Progenitor cell of endocrine pancreas (in vitro differentiated cells): ENCODE measurements around the gene RASD2. TPM values are rescaled to one million over a fixed set of nuclear protein-coding genes. Genes with fewer than 3 reads are reported as not detected.
"Not testable (repeated sequence)": the region's sequence is repeated elsewhere in the genome, so short reads cannot be mapped to it uniquely, and the experiment has no call there.

Source experiments
- DNase-seq: peaks from one replicate; pipeline ENCODE4 v3.0.0; 2021; ENCODE audit warnings: low spot score; ENCODE audit not compliant: unreplicated experiment
- H3K27ac Mint-ChIP-seq: 2 replicates; pipeline ENCODE4 v1.8.0; 2021; ENCODE audit warnings: mild to moderate bottlenecking, moderate library complexity, mixed read lengths
- H3K27me3 Mint-ChIP-seq: 2 replicates; pipeline ENCODE4 v1.8.0; 2021; ENCODE audit warnings: mixed read lengths
- H3K36me3 Mint-ChIP-seq: 2 replicates; pipeline ENCODE4 v1.8.0; 2022; ENCODE audit warnings: mixed read lengths; ENCODE audit not compliant: insufficient read depth
- H3K4me1 Mint-ChIP-seq: 2 replicates; pipeline ENCODE4 v1.8.0; 2021; ENCODE audit warnings: low read depth, mixed read lengths
- H3K4me3 Mint-ChIP-seq: 2 replicates; pipeline ENCODE4 v1.8.0; 2021; ENCODE audit warnings: low read depth, mild to moderate bottlenecking, moderate library complexity, mixed read lengths
- H3K9me3 Mint-ChIP-seq: 2 replicates; pipeline ENCODE4 v1.8.0; 2021; ENCODE audit warnings: low read depth, mixed read lengths
- total RNA-seq: library from RNA; stranded (reverse); gene quantifications from 2 replicates; pipeline ENCODE4 v1.2.1, GENCODE V29; 2021
- TF ChIP-seq, protein P1 (sequence below): fragments of 200-600 bp; sonication (generic); IDR thresholded peaks from one replicate; pipeline ENCODE4 v1.5.0; 2021; ENCODE audit warnings: antibody characterized with exemption, mild to moderate bottlenecking; ENCODE audit not compliant: unreplicated experiment

RASD2 gene
- total RNA-seq, 1 donor from 2014 or later = 0.07 TPM

DNA sequence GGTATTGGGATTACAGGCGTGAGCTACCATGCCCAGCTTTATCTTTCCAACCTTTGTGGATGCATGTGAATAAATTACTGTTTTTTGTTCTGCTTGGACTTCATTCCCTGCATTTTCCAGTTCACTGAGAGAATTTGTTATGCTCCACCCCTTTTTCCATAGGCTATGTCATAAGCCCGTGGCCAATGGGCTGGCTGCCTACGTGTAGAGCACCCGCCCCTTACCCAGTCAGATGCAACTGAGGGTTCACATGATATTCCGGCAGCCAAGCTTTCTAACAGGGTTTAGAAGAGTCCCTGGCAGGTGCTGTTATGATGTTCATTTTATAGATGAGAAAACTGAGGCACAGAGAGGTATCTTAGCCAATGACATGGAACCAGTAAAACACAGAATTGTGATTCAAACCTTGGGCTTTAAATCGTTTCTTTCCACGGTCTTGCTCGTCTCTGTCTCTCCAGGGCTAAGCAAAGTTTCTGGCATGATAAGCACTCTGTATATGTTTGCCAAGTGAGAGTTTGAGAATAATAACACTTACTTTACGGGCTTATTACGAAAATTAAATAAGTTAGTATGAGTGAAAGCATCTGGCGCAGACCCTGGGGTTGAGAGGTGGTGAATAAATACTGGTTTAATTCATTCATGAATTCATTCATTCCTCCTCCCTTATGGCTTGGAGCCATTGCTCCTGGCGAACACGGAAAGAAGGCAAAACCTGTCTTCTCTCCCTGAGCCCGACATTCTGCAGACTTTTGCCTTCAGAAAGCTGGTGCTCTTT lies 42.4 kb upstream of the RASD2 start:
- Mint-ChIP-seq H3K4me1 (no peaks in the 10 kb centered on the region), H3K4me3 (no peak overlapping the region), H3K36me3 (no peaks in the 10 kb centered on the region), H3K27me3 (peaks cover 46% of the 10 kb centered on the region), H3K9me3 (peaks cover 5% of the 10 kb centered on the region), H3K27ac (no peak overlapping the region)
- TF ChIP-seq, protein P1, sequence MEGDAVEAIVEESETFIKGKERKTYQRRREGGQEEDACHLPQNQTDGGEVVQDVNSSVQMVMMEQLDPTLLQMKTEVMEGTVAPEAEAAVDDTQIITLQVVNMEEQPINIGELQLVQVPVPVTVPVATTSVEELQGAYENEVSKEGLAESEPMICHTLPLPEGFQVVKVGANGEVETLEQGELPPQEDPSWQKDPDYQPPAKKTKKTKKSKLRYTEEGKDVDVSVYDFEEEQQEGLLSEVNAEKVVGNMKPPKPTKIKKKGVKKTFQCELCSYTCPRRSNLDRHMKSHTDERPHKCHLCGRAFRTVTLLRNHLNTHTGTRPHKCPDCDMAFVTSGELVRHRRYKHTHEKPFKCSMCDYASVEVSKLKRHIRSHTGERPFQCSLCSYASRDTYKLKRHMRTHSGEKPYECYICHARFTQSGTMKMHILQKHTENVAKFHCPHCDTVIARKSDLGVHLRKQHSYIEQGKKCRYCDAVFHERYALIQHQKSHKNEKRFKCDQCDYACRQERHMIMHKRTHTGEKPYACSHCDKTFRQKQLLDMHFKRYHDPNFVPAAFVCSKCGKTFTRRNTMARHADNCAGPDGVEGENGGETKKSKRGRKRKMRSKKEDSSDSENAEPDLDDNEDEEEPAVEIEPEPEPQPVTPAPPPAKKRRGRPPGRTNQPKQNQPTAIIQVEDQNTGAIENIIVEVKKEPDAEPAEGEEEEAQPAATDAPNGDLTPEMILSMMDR = no peak
- DNase-seq = no peak

DNA sequence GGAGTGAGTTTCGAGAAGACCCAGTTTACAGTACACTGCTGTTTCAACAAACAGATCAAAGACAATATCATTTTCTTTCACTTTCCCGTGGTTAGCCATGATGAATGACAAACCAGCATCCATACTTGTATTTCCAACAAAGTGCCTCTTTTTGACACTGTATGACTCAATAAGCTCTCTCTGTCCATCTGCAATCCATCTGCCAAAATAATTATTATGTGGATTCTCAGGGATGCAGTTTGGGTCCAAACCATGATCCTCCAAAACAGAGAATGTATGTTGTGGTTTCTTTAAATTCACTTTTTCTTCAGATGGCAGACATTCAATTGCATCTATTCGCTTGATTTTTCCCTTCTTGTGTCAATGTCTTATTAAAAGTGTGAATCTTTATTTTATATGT lies 37.8 kb upstream of the RASD2 start:
- no peak for DNase-seq
- H3K4me1 Mint-ChIP-seq = no peaks in the 10 kb centered on the region
- TF ChIP-seq, protein P1 = no peak
- peaks cover 5% of the 10 kb centered on the region for H3K9me3 Mint-ChIP-seq
- no peaks in the 10 kb centered on the region for H3K36me3 Mint-ChIP-seq
- H3K27me3 Mint-ChIP-seq = peaks cover 22% of the 10 kb centered on the region
- no peak overlapping the region for H3K27ac Mint-ChIP-seq
- H3K4me3 Mint-ChIP-seq = no peak overlapping the region

DNA sequence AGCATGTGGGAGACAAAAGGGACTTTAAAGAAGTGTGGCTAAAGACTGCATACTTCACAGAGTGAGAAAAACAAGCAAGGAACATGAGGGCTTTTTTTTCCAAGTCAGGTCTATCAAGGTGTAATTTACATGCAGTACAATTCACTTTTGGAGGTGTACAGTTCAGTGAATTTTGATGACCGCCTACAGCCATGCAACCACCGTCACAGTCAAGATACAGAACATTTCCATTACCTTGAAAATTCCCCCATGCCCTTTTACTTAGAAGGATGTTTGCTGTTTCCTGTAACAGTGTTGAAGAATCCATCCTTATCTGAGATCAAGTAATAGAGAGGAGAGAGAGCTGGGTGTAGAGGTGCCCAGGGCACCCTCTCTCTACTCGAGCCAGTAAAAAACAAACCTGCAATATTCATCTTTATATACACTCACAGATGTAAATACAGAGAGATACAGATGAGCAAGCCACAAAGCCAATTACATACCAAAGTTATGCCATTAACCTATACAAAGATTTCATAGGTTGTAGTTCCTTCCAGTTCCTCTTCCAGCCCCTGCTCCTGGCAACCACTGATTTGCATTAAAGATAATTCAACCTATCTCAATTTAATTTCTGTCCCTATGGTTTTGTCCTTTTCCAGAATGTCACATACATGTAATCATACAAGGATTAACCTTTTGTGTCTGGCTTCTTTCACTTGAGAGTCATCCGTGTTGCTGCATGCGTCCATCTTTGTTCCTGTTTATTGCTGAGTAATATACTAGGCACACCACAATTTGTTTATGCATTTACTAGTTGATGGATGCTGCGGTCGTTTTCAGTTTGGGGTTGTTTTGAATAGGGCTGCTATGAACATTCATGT lies 35.0 kb upstream of the RASD2 start:
- Mint-ChIP-seq H3K4me1 (no peaks in the 10 kb centered on the region), H3K9me3 (no peaks in the 10 kb centered on the region), H3K27ac (no peak overlapping the region), H3K4me3 (no peak overlapping the region), H3K36me3 (no peaks in the 10 kb centered on the region), H3K27me3 (peaks cover 9% of the 10 kb centered on the region)
- DNase-seq = no peak
- TF ChIP-seq, protein P1 = no peak

DNA sequence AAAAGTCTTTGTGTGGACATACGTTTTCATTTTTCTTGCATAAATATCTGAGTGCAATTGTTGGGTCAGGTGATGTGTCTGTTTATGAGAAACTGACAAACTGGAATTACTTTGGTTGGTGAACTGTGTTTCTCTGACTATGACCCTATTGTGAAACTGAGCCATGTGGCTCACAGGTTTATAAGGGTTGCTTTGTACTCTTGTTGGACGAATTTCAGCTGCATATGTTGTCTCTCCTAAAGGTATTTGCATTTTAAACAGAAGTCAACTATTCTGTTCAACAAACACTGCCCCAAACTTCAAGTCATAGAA lies 34.4 kb upstream of the RASD2 start:
- no peak overlapping the region for H3K27ac Mint-ChIP-seq
- no peak for DNase-seq
- H3K9me3 Mint-ChIP-seq = no peaks in the 10 kb centered on the region
- no peaks in the 10 kb centered on the region for H3K36me3 Mint-ChIP-seq
- no peaks in the 10 kb centered on the region for H3K4me1 Mint-ChIP-seq
- no peak overlapping the region for H3K4me3 Mint-ChIP-seq
- peaks cover 9% of the 10 kb centered on the region for H3K27me3 Mint-ChIP-seq
- TF ChIP-seq, protein P1 = no peak

DNA sequence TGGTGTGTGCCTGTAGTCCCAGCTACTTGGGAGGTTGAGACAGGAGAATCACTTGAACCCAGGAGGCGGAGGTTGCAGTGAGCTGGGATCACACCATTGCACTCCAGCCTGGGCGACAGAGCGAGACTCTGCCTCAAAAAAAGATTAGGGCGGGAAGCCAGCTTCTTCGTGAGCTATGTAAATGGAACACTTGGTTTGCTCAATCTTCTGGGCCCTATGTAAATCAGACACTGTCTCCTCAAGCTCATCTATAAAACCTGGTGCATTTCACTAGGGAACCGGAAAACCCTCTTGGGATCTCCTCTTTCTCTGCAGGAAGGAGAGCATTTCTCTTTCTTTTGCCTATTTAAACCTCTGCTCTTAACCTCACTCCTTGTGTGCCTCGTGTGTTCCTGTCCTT lies 32.8 kb upstream of the RASD2 start:
- not testable (repeated sequence) for H3K4me3 Mint-ChIP-seq, H3K27me3 Mint-ChIP-seq, DNase-seq, H3K4me1 Mint-ChIP-seq, H3K27ac Mint-ChIP-seq, H3K36me3 Mint-ChIP-seq, H3K9me3 Mint-ChIP-seq
